ENCODE data around the gene RXRB.

GRCh38 chr6:33169291-33170175, 30.9 kb downstream of the RXRB start:
- TF ChIP-seq ZNF70 (CRISPR knock-in tag; IDR thresholded peaks at IDR 0.05) = no peak
- TF ChIP-seq TCF4 (CRISPR knock-in tag; IDR thresholded peaks at IDR 0.05; ENCODE audit: borderline replicate concordance) = no peak
- TF ChIP-seq CREB5 (CRISPR knock-in tag; IDR thresholded peaks at IDR 0.05; ENCODE audit: low read depth) = no peak
- no peak for TF ChIP-seq BACH2 (CRISPR knock-in tag; IDR thresholded peaks at IDR 0.05; ENCODE audit: borderline replicate concordance)
- no peak for TF ChIP-seq TOX (CRISPR knock-in tag; IDR thresholded peaks at IDR 0.05; ENCODE audit: borderline replicate concordance)
- TF ChIP-seq PATZ1 (CRISPR knock-in tag; IDR thresholded peaks at IDR 0.05; ENCODE audit: borderline replicate concordance) = no peak

Data from SK-N-SH treated with all-trans-retinoic acid at 6 μM for 48 hours (cell line).